HL-60 (cell line): Measurements from ENCODE around the gene AEBP2.

Experiments used
- DNase-seq, 2 experiments: peaks; one replicate each; pipeline ENCODE4 v3.0.0-alpha.2; 2010 to 2020; ENCODE audit warnings: low read depth in 1 of 2, low spot score in 1 of 2
- H3K27ac ChIP-seq: fragments of 250-450 bp; sonication (Bioruptor Pico); replicated peaks from 2 replicates; pipeline ENCODE4 v1.5.1; 2020; ENCODE audit warnings: mild to moderate bottlenecking, moderate library complexity
- H3K27me3 ChIP-seq: fragments of 250-450 bp; sonication (Bioruptor Pico); 2 replicates; pipeline ENCODE4 v1.5.1; 2021; ENCODE audit warnings: mild to moderate bottlenecking, moderate library complexity; ENCODE audit not compliant: insufficient read depth, poor library complexity, severe bottlenecking
- H3K4me3 ChIP-seq: replicated peaks from 2 replicates; pipeline ENCODE4 v1.5.1; 2011; ENCODE audit warnings: mild to moderate bottlenecking, control low read depth, low read length; ENCODE audit not compliant: insufficient read depth
- GABPA ChIP-seq: IDR thresholded peaks from 2 replicates; pipeline ENCODE4 v1.6.1; 2012; ENCODE audit warnings: low read depth
- POLR2AphosphoS5 ChIP-seq: IDR thresholded peaks from 2 replicates; pipeline ENCODE4 v1.6.1; 2012; ENCODE audit warnings: low read depth
- SPI1 ChIP-seq: IDR thresholded peaks from 2 replicates; pipeline ENCODE4 v1.6.1; 2012; ENCODE audit warnings: low read depth, mild to moderate bottlenecking, borderline replicate concordance
- TF ChIP-seq, protein P1 (sequence below): IDR thresholded peaks from one replicate; pipeline ENCODE4 v1.5.1; 2011; ENCODE audit warnings: low read length, control low read depth, inconsistent platforms; ENCODE audit not compliant: insufficient read depth
- TF ChIP-seq, protein P2 (sequence below): IDR thresholded peaks from 2 replicates; pipeline ENCODE4 v1.6.1; 2012; ENCODE audit warnings: low read depth; ENCODE audit not compliant: insufficient replicate concordance

Gene AEBP2

DNA sequence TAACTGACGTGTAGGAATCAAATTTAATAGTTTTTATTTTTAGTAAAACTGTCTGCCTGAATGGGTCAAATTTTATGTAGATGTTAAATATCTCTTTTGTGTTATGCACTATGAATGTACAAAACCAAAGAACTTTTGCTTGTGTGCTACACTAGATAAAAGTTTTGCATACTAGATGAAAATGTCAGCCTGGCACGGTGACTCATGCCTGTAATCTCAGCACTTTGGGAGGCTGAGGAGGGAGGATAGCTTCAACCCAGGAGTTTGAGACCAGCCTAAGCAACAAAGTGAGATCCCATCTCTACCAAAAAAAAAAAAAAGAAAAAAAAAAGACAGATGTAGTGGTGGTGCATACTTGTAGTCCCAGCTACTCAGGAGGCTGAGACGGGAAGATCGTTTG lies 11.1 kb downstream of the AEBP2 start:
- H3K27ac ChIP-seq = no peak overlapping the region
- no peak for DNase-seq
- no peak for TF ChIP-seq SPI1
- TF ChIP-seq, protein P1, sequence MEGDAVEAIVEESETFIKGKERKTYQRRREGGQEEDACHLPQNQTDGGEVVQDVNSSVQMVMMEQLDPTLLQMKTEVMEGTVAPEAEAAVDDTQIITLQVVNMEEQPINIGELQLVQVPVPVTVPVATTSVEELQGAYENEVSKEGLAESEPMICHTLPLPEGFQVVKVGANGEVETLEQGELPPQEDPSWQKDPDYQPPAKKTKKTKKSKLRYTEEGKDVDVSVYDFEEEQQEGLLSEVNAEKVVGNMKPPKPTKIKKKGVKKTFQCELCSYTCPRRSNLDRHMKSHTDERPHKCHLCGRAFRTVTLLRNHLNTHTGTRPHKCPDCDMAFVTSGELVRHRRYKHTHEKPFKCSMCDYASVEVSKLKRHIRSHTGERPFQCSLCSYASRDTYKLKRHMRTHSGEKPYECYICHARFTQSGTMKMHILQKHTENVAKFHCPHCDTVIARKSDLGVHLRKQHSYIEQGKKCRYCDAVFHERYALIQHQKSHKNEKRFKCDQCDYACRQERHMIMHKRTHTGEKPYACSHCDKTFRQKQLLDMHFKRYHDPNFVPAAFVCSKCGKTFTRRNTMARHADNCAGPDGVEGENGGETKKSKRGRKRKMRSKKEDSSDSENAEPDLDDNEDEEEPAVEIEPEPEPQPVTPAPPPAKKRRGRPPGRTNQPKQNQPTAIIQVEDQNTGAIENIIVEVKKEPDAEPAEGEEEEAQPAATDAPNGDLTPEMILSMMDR = no peak
- TF ChIP-seq POLR2AphosphoS5 = no peak
- no peak for TF ChIP-seq GABPA
- TF ChIP-seq, protein P2, sequence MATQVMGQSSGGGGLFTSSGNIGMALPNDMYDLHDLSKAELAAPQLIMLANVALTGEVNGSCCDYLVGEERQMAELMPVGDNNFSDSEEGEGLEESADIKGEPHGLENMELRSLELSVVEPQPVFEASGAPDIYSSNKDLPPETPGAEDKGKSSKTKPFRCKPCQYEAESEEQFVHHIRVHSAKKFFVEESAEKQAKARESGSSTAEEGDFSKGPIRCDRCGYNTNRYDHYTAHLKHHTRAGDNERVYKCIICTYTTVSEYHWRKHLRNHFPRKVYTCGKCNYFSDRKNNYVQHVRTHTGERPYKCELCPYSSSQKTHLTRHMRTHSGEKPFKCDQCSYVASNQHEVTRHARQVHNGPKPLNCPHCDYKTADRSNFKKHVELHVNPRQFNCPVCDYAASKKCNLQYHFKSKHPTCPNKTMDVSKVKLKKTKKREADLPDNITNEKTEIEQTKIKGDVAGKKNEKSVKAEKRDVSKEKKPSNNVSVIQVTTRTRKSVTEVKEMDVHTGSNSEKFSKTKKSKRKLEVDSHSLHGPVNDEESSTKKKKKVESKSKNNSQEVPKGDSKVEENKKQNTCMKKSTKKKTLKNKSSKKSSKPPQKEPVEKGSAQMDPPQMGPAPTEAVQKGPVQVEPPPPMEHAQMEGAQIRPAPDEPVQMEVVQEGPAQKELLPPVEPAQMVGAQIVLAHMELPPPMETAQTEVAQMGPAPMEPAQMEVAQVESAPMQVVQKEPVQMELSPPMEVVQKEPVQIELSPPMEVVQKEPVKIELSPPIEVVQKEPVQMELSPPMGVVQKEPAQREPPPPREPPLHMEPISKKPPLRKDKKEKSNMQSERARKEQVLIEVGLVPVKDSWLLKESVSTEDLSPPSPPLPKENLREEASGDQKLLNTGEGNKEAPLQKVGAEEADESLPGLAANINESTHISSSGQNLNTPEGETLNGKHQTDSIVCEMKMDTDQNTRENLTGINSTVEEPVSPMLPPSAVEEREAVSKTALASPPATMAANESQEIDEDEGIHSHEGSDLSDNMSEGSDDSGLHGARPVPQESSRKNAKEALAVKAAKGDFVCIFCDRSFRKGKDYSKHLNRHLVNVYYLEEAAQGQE = no peak
- no peak overlapping the region for H3K4me3 ChIP-seq
- H3K27me3 ChIP-seq = no peaks in the 10 kb centered on the region

DNA sequence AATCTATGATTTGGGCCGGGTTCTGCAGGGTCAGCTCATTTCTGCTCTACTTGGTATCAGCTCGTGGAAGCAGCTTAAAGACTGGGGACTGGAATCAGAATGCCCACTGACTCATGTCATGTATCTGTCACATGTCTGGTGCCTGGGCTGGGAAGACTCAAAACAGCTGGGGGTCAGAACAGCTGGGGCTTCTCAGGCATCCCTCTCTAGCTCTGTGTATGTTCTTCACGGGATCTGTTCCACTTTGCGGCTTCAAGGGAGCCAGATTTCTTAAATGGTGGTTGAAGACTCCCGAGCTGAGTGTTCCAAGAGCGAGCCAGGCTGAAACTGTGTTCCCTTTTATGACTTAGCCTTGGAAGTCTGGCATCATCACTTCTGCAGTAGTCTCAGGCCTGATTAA lies 11.9 kb downstream of the AEBP2 start:
- Histone ChIP-seq H3K27ac (no peak overlapping the region), H3K27me3 (no peaks in the 10 kb centered on the region), H3K4me3 (no peak overlapping the region)
- TF ChIP-seq, protein P1 = no peak
- no peak for TF ChIP-seq GABPA
- TF ChIP-seq POLR2AphosphoS5 = no peak
- TF ChIP-seq, protein P2 = no peak
- no peak for TF ChIP-seq SPI1
- no peak for DNase-seq

DNA sequence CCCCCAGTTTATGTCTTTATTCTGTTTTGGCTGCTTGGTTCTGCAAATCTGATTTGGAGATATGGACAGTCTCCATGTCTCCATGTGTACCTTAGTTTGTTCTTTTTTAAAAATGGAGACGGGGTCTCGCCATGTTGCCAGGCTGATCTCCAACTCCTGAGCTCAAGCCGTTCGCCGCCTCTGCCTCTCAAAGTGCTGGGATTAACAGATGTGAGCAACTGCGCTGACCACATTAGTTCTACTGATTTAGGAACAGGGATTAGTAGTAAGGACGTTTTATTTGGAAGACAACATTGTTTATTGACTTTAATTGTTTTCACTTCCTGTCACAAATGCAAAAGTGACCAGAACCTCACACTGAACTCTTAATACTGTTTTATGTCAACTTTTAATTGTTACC lies 14.7 kb downstream of the AEBP2 start:
- Histone ChIP-seq H3K4me3 (no peak overlapping the region), H3K27ac (no peak overlapping the region), H3K27me3 (no peaks in the 10 kb centered on the region)
- no peak for DNase-seq
- TF ChIP-seq GABPA (no peak), SPI1 (no peak), POLR2AphosphoS5 (no peak)
- TF ChIP-seq, protein P1 = no peak
- TF ChIP-seq, protein P2 = no peak
